DOHH2 (cell line): Measurements from ENCODE around the gene TSPAN4.

Source experiments
- CTCF ChIP-seq: fragments of 200-600 bp; sonication (generic); IDR thresholded peaks from one replicate; pipeline ENCODE4 v1.5.1; 2014; ENCODE audit warnings: antibody characterized with exemption, mild to moderate bottlenecking, low read depth, low read length; ENCODE audit not compliant: poor library complexity, severe bottlenecking
- EZH2phosphoT487 ChIP-seq: fragments of 200-600 bp; sonication (generic); IDR thresholded peaks from 2 replicates; pipeline ENCODE4 v1.6.1; 2017; ENCODE audit warnings: borderline replicate concordance, mild to moderate bottlenecking, antibody characterized with exemption, low read length, moderate library complexity, mixed read lengths

DNA sequence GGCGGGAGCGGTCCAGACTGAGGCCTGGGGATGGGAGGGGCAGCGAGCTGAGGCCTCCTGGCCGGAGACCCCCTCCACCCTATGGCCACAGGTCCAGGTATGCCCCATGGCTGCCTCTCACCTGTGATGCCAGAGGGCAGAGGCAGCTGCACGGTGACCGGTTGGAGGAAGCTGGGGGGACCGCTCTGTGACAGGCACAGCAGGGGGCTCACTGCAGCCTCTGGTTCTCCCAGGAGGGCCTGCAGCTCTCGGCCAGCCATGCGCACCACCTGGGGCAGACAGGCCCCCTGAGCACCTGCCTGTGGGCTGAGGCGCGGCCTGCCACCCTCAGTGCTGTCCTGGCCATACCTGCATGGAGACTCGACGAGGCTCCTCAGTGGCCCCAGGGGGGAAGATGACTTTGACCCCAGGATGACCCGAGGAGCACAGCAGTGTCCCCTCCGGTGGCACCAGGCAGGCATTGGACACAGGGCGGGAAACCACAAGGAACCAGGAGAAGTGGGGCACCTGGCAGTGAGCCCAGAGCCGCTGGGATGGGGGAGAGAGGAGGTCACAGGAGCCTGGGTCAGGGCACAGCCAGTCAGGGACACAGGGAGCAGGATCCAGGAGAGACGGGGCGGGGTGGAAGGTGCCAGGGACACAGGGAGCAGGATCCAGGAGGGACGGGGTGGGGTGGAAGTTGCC is 41.4 kb upstream of the TSPAN4 start:
- TF ChIP-seq CTCF: no peak
- no peak for TF ChIP-seq EZH2phosphoT487
